SJSA1 (cell line): ENCODE measurements around the gene ABHD16A. TPM values are rescaled to one million over a fixed set of nuclear protein-coding genes. Genes with fewer than 3 reads are reported as not detected.
A peak's percentile ranks its signal among the peaks of the same experiment; 100 is the strongest.
"Not testable (repeated sequence)": the region's sequence is repeated elsewhere in the genome, so short reads cannot be mapped to it uniquely, and the experiment has no call there.

ENCODE experiments used
- DNase-seq, 2 experiments: peaks; one replicate each; pipeline ENCODE4 v3.0.0-alpha.2; 2015 to 2020; ENCODE audit warnings: low spot score in 2 of 2, low read depth in 1 of 2
- H3K27ac ChIP-seq: fragments of 250-450 bp; sonication (Bioruptor Pico); 2 replicates; pipeline ENCODE4 v1.5.1; 2020; ENCODE audit warnings: mild to moderate bottlenecking, moderate library complexity
- H3K27me3 ChIP-seq: fragments of 250-450 bp; sonication (Bioruptor Pico); replicated peaks from 2 replicates; pipeline ENCODE4 v1.5.1; 2020; ENCODE audit warnings: mild to moderate bottlenecking, moderate library complexity
- H3K36me3 ChIP-seq: fragments of 250-450 bp; sonication (Bioruptor Pico); 2 replicates; pipeline ENCODE4 v1.5.1; 2020; ENCODE audit warnings: mild to moderate bottlenecking
- H3K4me1 ChIP-seq: fragments of 250-450 bp; sonication (Bioruptor Pico); replicated peaks from 2 replicates; pipeline ENCODE4 v1.6.1; 2021; ENCODE audit warnings: mild to moderate bottlenecking
- H3K4me3 ChIP-seq: fragments of 250-450 bp; sonication (Bioruptor Pico); 2 replicates; pipeline ENCODE4 v1.5.1; 2020; ENCODE audit warnings: mild to moderate bottlenecking
- H3K9me3 ChIP-seq: fragments of 250-450 bp; sonication (Bioruptor Pico); replicated peaks from 2 replicates; pipeline ENCODE4 v1.5.1; 2020; ENCODE audit warnings: mild to moderate bottlenecking
- total RNA-seq: library from RNA; depleted of rRNA; stranded (reverse); fragments of >200 nt; shearing (Covaris generic); gene quantifications from 2 replicates; pipeline ENCODE4 v1.2.3, GENCODE V29; 2014

Gene ABHD16A
- total RNA-seq, 1 experiment from 2014 or later, result 37.6 TPM

DNA sequence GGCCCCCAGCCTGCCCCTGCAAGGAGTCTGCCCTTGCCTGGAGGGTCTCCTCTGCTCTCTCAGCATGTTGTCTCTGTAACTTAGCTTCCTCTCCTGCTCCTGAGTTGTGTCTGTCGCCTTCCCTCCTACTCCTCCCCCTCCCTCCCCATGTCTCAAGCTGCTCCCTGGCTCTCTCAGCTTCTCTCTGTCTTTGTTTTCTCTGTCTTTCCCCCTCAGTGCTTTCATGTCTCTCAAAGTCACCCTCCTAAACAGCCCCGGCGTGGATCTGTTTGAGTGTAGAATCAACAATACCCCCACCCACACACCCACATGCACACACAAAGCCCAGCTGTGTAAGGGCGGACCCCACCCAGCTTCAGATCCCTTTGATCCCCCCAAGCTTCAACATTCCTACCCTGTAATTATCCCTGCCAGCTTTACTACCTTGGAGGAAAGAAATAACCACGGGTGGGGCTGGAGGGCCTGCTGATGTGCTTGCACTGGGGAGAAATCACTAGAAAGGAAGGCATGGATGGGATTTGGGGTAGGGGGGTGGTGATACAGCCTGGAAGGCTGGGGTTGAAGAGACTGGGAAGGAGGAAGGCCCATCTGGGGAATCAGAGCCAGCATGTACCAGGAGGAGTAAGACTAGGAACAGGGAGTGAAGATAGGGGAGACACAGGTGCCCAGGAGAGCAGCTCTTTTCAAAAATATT lies 11.0 kb upstream of the ABHD16A start:
- Histone ChIP-seq H3K27ac (no peak overlapping the region), H3K4me1 (peaks cover 3% of the 10 kb centered on the region; the same call in 1 of the 2 replicates), H3K9me3 (no peaks in the 10 kb centered on the region), H3K36me3 (no peaks in the 10 kb centered on the region), H3K4me3 (no peak overlapping the region), H3K27me3 (no peaks in the 10 kb centered on the region)
- no peak for DNase-seq

DNA sequence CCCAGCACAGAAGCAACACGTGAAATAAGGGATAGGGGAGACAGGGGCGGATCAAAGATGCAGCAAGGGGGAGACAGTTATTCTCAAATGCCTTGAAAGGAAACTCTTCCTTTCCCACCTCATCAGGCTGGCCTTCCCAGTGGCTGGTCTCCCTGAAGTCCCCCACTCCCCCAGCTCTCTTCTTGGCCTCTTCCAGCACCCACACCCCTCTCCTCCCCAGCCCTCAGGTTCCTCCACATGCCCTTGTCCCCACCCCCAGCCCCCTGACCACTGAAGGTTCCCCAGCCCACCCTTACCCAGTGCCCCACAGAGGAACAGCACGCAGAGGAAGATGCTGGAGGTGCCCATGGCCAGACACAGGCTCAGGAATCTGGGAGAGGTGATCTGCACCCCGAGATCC lies 10.3 kb upstream of the ABHD16A start:
- H3K9me3 ChIP-seq, result no peaks in the 10 kb centered on the region
- no peak for DNase-seq
- no peaks in the 10 kb centered on the region for H3K27me3 ChIP-seq
- no peak overlapping the region for H3K4me3 ChIP-seq
- H3K4me1 ChIP-seq, result peaks cover 3% of the 10 kb centered on the region; the same call in 1 of the 2 replicates
- H3K27ac ChIP-seq, result no peak overlapping the region
- H3K36me3 ChIP-seq, result no peaks in the 10 kb centered on the region

DNA sequence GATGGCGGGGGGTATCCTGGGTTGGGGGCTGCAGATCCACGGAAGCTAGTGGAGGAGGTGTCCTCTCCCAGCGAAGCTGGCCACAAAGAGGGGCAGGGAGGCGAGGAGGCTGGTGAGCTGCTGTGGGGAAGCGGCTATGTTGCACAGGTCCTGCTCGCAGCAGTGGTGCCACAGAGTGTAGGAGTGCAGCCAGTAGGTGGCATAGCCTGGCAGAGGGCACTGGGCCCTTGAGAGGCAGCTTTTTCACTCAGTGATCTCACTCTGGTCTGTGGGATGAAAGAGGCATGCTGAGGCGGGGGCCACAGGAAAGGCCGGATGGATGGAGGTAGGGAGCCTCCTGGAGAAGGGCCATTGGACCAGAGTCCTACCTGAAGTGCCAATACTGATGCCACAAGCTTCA lies 9.2 kb upstream of the ABHD16A start:
- no peaks in the 10 kb centered on the region for H3K9me3 ChIP-seq
- no peaks in the 10 kb centered on the region for H3K27me3 ChIP-seq
- no peak for DNase-seq
- no peak overlapping the region for H3K27ac ChIP-seq
- peaks cover 3% of the 10 kb centered on the region; the same call in 1 of the 2 replicates for H3K4me1 ChIP-seq
- no peak overlapping the region for H3K4me3 ChIP-seq
- H3K36me3 ChIP-seq, result no peaks in the 10 kb centered on the region

DNA sequence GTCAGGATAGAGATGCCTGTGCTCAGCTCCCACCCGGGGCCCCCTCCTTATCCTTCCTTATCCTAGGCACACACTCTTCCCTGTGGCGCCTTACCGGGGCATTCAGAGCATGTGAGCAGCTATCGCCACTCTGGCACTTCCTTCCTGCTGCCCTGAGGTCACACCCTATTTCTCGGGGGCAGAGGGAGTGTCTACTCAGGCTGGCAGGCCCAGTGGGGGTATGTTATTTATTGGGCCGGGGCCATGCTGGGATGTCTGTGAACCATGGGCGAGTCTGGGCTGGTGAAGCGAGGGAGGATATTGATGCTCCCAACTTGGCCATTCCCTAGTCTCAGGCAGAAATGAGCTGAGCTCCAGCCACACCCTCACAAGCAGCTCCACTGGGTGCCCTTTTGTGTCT lies 8.1 kb upstream of the ABHD16A start:
- Histone ChIP-seq H3K4me1 (peaks cover 3% of the 10 kb centered on the region; the same call in 1 of the 2 replicates), H3K27ac (no peak overlapping the region), H3K9me3 (no peaks in the 10 kb centered on the region), H3K36me3 (no peaks in the 10 kb centered on the region), H3K4me3 (no peak overlapping the region), H3K27me3 (no peaks in the 10 kb centered on the region)
- DNase-seq, result no peak

DNA sequence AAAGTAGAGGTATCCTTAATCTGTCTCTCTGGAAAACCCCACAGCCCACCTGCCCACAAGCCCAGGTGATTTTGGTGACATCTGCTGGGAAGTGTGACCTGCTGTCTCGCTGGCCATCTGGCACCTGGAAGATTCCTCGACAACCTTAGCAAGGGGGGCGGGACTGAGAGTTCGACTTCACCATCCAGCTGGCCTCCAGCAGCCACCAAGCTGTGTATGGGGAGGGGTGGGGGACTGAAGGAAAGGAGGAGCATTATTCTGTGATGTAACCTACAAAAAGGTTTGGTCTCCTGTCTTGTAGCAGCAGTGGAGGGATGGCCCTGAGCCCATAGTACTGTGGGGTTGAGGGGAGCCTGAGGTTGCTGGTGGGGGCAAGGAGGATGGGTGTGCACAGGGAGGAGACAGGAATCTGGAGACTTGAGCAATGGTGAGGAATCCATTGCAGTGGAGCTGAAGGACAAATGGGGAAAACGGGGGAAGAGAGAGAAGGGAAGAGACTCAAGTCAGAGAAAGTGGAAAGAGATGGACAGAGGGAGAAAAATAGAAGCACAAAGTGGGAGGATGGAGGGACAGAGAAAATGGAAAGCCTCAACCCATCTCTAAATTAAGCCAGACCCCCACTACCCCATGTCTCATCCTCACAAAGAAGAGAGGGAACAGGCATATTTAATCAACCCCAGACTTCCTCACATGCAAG lies 7.5 kb upstream of the ABHD16A start:
- H3K4me3 ChIP-seq, result no peak overlapping the region
- no peaks in the 10 kb centered on the region for H3K27me3 ChIP-seq
- DNase-seq, result no peak
- peaks cover 3% of the 10 kb centered on the region; the same call in 1 of the 2 replicates for H3K4me1 ChIP-seq
- no peaks in the 10 kb centered on the region for H3K9me3 ChIP-seq
- no peak overlapping the region for H3K27ac ChIP-seq
- H3K36me3 ChIP-seq, result no peaks in the 10 kb centered on the region

DNA sequence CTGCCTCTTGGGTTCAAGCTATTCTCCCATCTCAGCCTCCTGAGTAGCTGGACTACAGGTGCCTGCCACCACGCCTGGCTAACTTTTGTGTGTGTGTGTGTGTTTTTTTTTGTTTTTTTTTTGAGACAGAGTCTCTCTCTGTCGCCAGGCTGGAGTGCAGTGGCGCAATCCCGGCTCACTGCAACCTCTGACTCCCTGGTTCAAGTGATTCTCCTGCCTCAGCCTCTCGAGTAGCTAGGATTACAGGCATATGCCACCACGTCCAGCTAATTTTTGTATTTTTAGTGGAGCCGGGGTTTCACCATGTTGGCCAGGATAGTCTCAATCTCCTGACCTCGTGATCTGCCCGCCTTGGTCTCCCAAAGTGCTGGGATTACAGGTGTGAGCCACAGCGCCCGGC lies 6.0 kb upstream of the ABHD16A start:
- not testable (repeated sequence) for H3K36me3 ChIP-seq, H3K4me3 ChIP-seq, H3K4me1 ChIP-seq, H3K27me3 ChIP-seq, H3K9me3 ChIP-seq, DNase-seq, H3K27ac ChIP-seq

DNA sequence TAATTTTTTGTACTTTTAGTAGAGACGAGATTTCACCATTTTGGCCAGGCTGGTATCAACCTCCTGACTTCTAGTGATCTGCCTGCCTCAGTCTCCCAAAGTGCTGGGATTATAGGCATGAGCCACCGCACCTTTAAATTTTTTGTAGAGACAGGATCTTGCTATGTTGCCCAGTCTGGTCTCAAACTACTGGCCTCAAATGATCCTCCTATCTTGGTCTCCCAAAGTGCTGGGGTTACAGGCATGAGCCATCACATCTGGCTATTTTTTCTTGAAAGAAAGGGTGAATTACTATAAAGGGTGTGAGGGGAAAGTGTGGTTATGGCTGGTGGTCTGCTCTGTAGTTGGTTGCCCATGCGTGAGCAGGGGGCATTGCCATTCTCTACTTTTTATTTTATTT lies 5.1 kb upstream of the ABHD16A start:
- H3K9me3 ChIP-seq, result no peaks in the 10 kb centered on the region
- H3K27ac ChIP-seq, result no peak overlapping the region
- no peak for DNase-seq
- no peaks in the 10 kb centered on the region for H3K27me3 ChIP-seq
- peaks cover 15% of the 10 kb centered on the region for H3K4me1 ChIP-seq
- no peak overlapping the region for H3K4me3 ChIP-seq
- no peaks in the 10 kb centered on the region for H3K36me3 ChIP-seq

DNA sequence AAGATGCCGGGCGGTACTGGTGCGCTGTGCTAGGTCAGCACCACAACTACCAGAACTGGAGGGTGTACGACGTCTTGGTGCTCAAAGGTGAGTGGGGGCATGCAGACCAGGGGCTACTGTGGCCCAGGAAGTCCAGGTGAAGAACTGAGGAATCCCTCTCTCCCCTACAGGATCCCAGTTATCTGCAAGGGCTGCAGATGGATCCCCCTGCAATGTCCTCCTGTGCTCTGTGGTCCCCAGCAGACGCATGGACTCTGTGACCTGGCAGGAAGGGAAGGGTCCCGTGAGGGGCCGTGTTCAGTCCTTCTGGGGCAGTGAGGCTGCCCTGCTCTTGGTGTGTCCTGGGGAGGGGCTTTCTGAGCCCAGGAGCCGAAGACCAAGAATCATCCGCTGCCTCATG lies 4.6 kb upstream of the ABHD16A start:
- Histone ChIP-seq H3K36me3 (no peaks in the 10 kb centered on the region), H3K4me3 (no peak overlapping the region), H3K27me3 (no peaks in the 10 kb centered on the region), H3K4me1 (peaks cover 15% of the 10 kb centered on the region), H3K9me3 (no peaks in the 10 kb centered on the region), H3K27ac (no peak overlapping the region)
- no peak for DNase-seq

DNA sequence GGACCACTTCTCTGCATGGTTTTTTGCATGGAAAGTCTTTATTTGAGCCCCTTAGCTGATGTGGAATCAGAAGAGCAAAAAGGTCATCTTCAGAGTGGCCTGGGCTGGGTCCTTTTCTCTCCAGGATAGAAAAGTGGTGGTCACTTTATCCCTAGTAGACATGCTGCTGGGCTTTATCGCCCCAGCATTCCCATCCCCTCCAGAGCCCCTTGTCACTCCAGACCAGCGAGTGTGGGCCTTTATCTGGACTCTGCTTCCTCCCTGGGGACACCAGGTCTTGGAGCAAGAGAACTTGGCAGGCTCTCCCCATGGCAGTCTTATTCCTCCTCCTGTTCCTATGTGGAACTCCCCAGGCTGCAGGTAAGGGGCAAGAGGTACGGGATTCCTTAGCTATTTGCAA lies 3.5 kb upstream of the ABHD16A start, which contains the start of gene LY6G6F:
Gene LY6G6F (plus strand): TSS at position 268 of the 400 bp plus-strand sequence. CDS start 41 bp downstream, at position 309.
- H3K4me1 ChIP-seq, result peaks cover 19% of the 10 kb centered on the region
- no peak within 1 kb of the TSS for H3K4me3 ChIP-seq
- no peak for DNase-seq
- no peaks in the 10 kb centered on the region for H3K27me3 ChIP-seq
- H3K27ac ChIP-seq, result no peak within 1 kb of the TSS
- 0 out of 2 replicates have a peak, but pooled peaks cover under 1% of the 10 kb centered on the region for H3K36me3 ChIP-seq
- no peaks in the 10 kb centered on the region for H3K9me3 ChIP-seq

DNA sequence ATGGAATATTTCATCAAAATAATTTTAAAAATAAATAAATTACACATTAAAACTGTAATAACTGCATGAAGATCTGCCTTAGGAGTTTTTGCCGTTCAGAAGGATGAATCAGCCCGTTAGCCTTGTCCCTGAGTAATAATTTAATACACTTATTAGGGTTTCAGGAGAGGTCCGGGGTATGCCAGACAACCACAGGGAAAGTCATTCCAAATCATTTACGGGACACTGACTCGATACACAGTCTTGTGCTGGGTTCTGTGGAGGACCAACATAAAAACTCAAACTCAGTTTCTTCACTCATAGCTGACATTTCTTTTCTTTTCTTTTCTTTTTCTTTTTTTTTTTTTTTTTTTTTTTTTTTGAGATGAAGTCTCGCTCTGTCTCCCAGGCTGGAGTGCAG lies 2.8 kb upstream of the ABHD16A start:
- no peak for DNase-seq
- no peaks in the 10 kb centered on the region for H3K9me3 ChIP-seq
- 0 out of 2 replicates have a peak, but pooled peaks cover 4% of the 10 kb centered on the region for H3K36me3 ChIP-seq

DNA sequence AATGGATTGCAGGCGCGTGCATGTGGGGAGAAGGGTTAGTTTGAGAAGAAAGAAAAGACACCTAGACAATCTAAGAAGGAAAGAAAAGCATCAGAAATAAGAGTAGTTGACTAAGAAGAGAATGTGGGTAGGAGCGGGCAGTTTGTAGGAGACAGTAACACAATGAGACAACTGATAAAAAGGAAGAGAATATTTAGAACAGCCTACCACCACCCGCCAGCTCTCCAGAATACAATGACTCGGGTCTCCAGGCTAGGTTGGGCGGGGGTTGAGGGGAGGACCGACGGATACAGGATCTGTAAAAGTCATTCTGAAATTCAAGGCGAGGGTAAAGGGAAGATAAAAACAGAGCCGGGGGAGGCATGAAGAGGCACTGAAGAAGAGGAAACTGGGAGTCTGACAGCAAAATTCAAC lies 712 bp downstream of the ABHD16A start:
- Histone ChIP-seq H3K27me3 (no peaks in the 10 kb centered on the region), H3K27ac (peak overlapping the region; percentile 84), H3K4me3 (peak overlapping the region; percentile 65), H3K4me1 (peaks cover 21% of the 10 kb centered on the region), H3K9me3 (no peaks in the 10 kb centered on the region), H3K36me3 (peaks cover 19% of the 10 kb centered on the region)
- DNase-seq, result no peak

More for the DNA sequence above, 2.8 kb upstream of the ABHD16A start:
- peaks cover 21% of the 10 kb centered on the region for H3K4me1 ChIP-seq
- H3K27ac ChIP-seq, result no peak overlapping the region
- H3K4me3 ChIP-seq, result no peak overlapping the region
- H3K27me3 ChIP-seq, result no peaks in the 10 kb centered on the region

DNA sequence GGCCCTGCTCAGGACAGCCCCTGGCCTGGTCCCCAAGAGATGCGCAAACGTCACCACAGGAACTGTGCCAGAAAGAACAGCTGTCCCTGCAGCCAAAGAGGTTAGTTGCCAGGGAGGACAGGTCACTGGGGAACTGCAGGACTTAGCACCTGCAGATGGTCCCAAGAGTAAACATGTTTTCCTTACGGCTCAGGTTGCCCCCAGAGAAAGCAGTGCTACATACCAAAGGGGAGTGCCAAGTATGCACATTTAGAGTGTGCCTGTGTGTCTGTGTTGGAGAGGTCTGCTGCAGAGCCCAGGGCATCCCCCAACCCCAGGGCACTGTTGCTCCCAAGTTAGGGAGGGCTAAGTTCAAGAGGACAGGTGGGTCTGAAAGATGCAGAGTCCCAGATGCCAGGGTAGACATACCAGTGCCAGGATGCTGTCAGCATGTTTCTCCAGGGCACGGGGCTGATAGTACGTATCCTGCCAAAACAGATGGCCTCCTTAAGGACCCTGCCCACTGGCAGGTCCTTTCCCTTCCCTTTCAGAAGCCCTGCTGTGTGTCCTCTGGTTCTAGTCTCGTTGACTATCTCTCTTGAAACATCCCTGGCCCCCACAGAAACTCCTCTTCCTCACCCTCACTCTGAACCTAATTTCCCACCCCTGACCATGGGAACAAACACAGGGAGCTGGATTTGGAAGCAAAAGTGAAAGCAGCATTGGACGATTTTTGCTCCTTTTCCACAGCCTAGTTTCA lies 1.3 kb downstream of the ABHD16A start:
- peaks cover 21% of the 10 kb centered on the region for H3K4me1 ChIP-seq
- no peak for DNase-seq
- peak overlapping the region; percentile 84; the same call in 1 of the 2 replicates for H3K27ac ChIP-seq
- no peaks in the 10 kb centered on the region for H3K27me3 ChIP-seq
- H3K36me3 ChIP-seq, result peaks cover 25% of the 10 kb centered on the region
- H3K4me3 ChIP-seq, result peak overlapping the region; percentile 65
- no peaks in the 10 kb centered on the region for H3K9me3 ChIP-seq

DNA sequence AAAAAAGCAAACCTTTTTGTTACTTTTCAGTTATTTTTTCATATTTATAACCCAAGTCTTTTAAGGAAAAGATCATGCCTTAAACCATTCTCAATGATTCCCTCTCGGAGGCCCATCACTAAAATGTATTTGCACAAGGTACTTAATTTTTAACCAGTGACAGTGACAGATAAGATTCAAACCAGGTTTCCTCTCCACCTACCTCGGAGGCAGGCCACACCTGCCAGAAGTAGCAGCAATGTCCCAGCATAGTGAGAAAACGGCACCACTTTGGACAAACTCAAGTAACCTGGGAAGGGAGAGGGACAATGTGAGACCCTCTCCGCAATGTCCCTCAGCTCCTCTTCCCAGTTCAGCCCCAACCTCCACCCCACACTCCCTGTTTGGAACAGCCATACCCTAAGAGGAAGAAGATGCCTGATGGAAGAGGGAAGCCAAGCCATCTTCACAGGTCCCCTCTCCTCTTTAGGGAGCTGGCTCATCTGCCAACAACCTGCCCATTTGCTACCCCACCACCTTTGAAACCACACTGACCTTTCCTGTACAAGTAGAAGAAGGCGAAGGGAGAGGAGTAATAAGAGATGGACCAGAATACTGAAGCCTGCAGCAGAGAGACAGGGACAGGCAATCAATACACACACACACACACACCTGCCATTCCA lies 2.3 kb downstream of the ABHD16A start:
- Histone ChIP-seq H3K27ac (no peak overlapping the region), H3K4me1 (peaks cover 21% of the 10 kb centered on the region), H3K27me3 (no peaks in the 10 kb centered on the region), H3K36me3 (peaks cover 27% of the 10 kb centered on the region), H3K4me3 (no peak overlapping the region), H3K9me3 (no peaks in the 10 kb centered on the region)
- no peak for DNase-seq
